Stimulated activated CD8-positive, alpha-beta memory T cell treated with anti-CD3 and anti-CD28 coated beads, Interleukin-12 subunit alpha, Interleukin-12 subunit beta, amount 100 ng/mL, for 1 hour (primary cell): ENCODE data around the gene MAP3K20.
A peak's percentile ranks its signal among the peaks of the same experiment; 100 is the strongest.
"Not testable (repeated sequence)": the region's sequence is repeated elsewhere in the genome, so short reads cannot be mapped to it uniquely, and the experiment has no call there.

Experiments used
- DNase-seq: peaks from one replicate; pipeline ENCODE4 v3.0.0-alpha.2; 2020; ENCODE audit warnings: low read depth

The MAP3K20 gene

GRCh38 chr2:173126819-173127218, 51.2 kb downstream of the MAP3K20 start:
- no peak for DNase-seq

GRCh38 chr2:173128132-173128531, 52.5 kb downstream of the MAP3K20 start:
- not testable (repeated sequence) for DNase-seq

- no peak for DNase-seq
Observed at GRCh38 chr2:173130496-173131465, 55.1 kb downstream of the MAP3K20 start.

- no peak for DNase-seq
Observed at GRCh38 chr2:173132531-173132930, 56.9 kb downstream of the MAP3K20 start.

- no peak for DNase-seq
Observed at GRCh38 chr2:173134703-173135102, 59.1 kb downstream of the MAP3K20 start.

- no peak for DNase-seq
Observed at GRCh38 chr2:173136067-173136466, 60.4 kb downstream of the MAP3K20 start.

- no peak for DNase-seq
Observed at GRCh38 chr2:173136599-173136998, 61.0 kb downstream of the MAP3K20 start.

- DNase-seq: no peak
Observed at GRCh38 chr2:173137610-173138009, 62.0 kb downstream of the MAP3K20 start.

GRCh38 chr2:173138962-173139361, 63.3 kb downstream of the MAP3K20 start:
- DNase-seq: no peak

- DNase-seq: no peak
Observed at GRCh38 chr2:173141666-173142065, 66.0 kb downstream of the MAP3K20 start.

- no peak for DNase-seq
Observed at GRCh38 chr2:173145454-173145853, 69.8 kb downstream of the MAP3K20 start.

- no peak for DNase-seq
Observed at GRCh38 chr2:173146590-173146989, 70.9 kb downstream of the MAP3K20 start.

- DNase-seq: no peak
Observed at GRCh38 chr2:173148520-173148919, 72.9 kb downstream of the MAP3K20 start.

- DNase-seq: peak; percentile 21
Observed at GRCh38 chr2:173149491-173149890, 73.8 kb downstream of the MAP3K20 start.

GRCh38 chr2:173150087-173150486, 74.4 kb downstream of the MAP3K20 start:
- no peak for DNase-seq

GRCh38 chr2:173150963-173151362, 75.3 kb downstream of the MAP3K20 start:
- no peak for DNase-seq

GRCh38 chr2:173151671-173152401, 76.2 kb downstream of the MAP3K20 start:
- DNase-seq: no peak

GRCh38 chr2:173153301-173153885, 77.7 kb downstream of the MAP3K20 start:
- DNase-seq: no peak

- DNase-seq: no peak
Observed at GRCh38 chr2:173157676-173158293, 82.1 kb downstream of the MAP3K20 start.

GRCh38 chr2:173159791-173160463, 84.3 kb downstream of the MAP3K20 start:
- no peak for DNase-seq

- DNase-seq: no peak
Observed at GRCh38 chr2:173160618-173161017, 85.0 kb downstream of the MAP3K20 start.

GRCh38 chr2:173161040-173161439, 85.4 kb downstream of the MAP3K20 start:
- DNase-seq: no peak
